ENCODE results near the gene RRN3. TPM values are rescaled to one million over a fixed set of nuclear protein-coding genes. Genes with fewer than 3 reads are reported as not detected.

RRN3 gene
- total and polyA plus RNA-seq, 9 of the 15 experiments (the other 6 are each of a cell fraction or from before 2014, with no cell fraction given), result 22.2 to 49.5 (median 28.4) TPM

- TF ChIP-seq REST (IDR thresholded peaks at IDR 0.05; ENCODE audit: borderline replicate concordance), result no peak
- no peak for TF ChIP-seq REST (CRISPR knock-in tag; IDR thresholded peaks at IDR 0.05; ENCODE audit: low read depth)
- no peak for TF ChIP-seq ZKSCAN3 (CRISPR knock-in tag; IDR thresholded peaks at IDR 0.05)
- no peak for TF ChIP-seq ZNF24 (IDR thresholded peaks at IDR 0.05)
- TF ChIP-seq ZBTB33 (CRISPR knock-in tag; IDR thresholded peaks at IDR 0.05), result no peak
- no peak for TF ChIP-seq ZNF778 (CRISPR knock-in tag; IDR thresholded peaks at IDR 0.05)
- no peak for TF ChIP-seq ZNF780A (CRISPR knock-in tag; IDR thresholded peaks at IDR 0.05)
- no peak for TF ChIP-seq NELFE (IDR thresholded peaks at IDR 0.05; ENCODE audit: insufficient read depth, insufficient read length)
- no peak for TF ChIP-seq NCOA2 (IDR thresholded peaks at IDR 0.05; ENCODE audit: partially characterized antibody in 2 of 2)
- no peak for TF ChIP-seq MXD1 (CRISPR knock-in tag; IDR thresholded peaks at IDR 0.05; ENCODE audit: borderline replicate concordance, poor library complexity, severe bottlenecking)
- no peak for TF ChIP-seq NFXL1 (CRISPR knock-in tag; IDR thresholded peaks at IDR 0.05)
- TF ChIP-seq ILF3 (IDR thresholded peaks at IDR 0.05; ENCODE audit: borderline replicate concordance), result 0 out of 2 replicates have a peak, but pooled peaks have one; percentile 42
- TF ChIP-seq CREB5 (CRISPR knock-in tag; IDR thresholded peaks at IDR 0.05), result no peak
- no peak for TF ChIP-seq ESRRB (CRISPR knock-in tag; IDR thresholded peaks at IDR 0.05; ENCODE audit: borderline replicate concordance)
- no peak for TF ChIP-seq ZNF121 (CRISPR knock-in tag; conservative IDR thresholded peaks at IDR 0.05)
- TF ChIP-seq NR3C1 (CRISPR knock-in tag; IDR thresholded peaks at IDR 0.05), result no peak
These were observed 38.7 kb downstream of the RRN3 start (continued) for GRCh38 chr16:15055141-15056053.
